GM12878 (cell line): ENCODE results near the gene WNT11. TPM values are rescaled to one million over a fixed set of nuclear protein-coding genes. Genes with fewer than 3 reads are reported as not detected.
A peak's percentile ranks its signal among the peaks of the same experiment; 100 is the strongest.

Experiments
- BACH1 ChIP-seq: fragments of 450-650 bp; IDR thresholded peaks from 2 replicates; pipeline ENCODE4 v1.6.1; 2017; ENCODE audit warnings: mild to moderate bottlenecking, borderline replicate concordance
- BHLHE40 ChIP-seq, 2 experiments: fragments of 450-650 bp in 1 of 2; IDR thresholded peaks; 2 replicates each; pipeline ENCODE4 v1.6.1; 2011 to 2017; ENCODE audit warnings: low read depth in 2 of 2, borderline replicate concordance in 1 of 2, improper control_type of control experiment in 1 of 2, low read length in 1 of 2, mild to moderate bottlenecking in 1 of 2
- BMI1 ChIP-seq: fragments of 450-650 bp; IDR thresholded peaks from 2 replicates; pipeline ENCODE4 v1.6.1; 2016; ENCODE audit warnings: mild to moderate bottlenecking, moderate library complexity, borderline replicate concordance
- CUX1 ChIP-seq: IDR thresholded peaks from 2 replicates; pipeline ENCODE4 v1.6.1; 2012; ENCODE audit warnings: improper control_type of control experiment, low read depth, low read length; ENCODE audit not compliant: insufficient replicate concordance
- EP300 ChIP-seq, 2 experiments: fragments of 150-350 bp in 1 of 2; IDR thresholded peaks; 2 replicates each; pipeline ENCODE4 v1.6.1; 2011 to 2012; ENCODE audit warnings: low read depth in 2 of 2, low read length in 2 of 2, borderline replicate concordance in 1 of 2, improper control_type of control experiment in 1 of 2, inconsistent platforms in 1 of 2; ENCODE audit not compliant: control insufficient read depth in 1 of 2
- FOXK2 ChIP-seq: fragments of 450-650 bp; IDR thresholded peaks from 2 replicates; pipeline ENCODE4 v1.6.1; 2017; ENCODE audit warnings: mild to moderate bottlenecking, moderate library complexity
- GATAD2B ChIP-seq: fragments of 450-650 bp; conservative IDR thresholded peaks from 2 replicates; pipeline ENCODE4 v1.6.1; 2017; ENCODE audit warnings: low read depth, mild to moderate bottlenecking, moderate library complexity
- IKZF2 ChIP-seq, 2 experiments: fragments of 450-650 bp; IDR thresholded peaks; 2 replicates each; pipeline ENCODE4 v1.6.1; 2017; ENCODE audit warnings: mild to moderate bottlenecking in 2 of 2, moderate library complexity in 2 of 2
- JUNB ChIP-seq: IDR thresholded peaks from 2 replicates; pipeline ENCODE4 v1.6.1; 2016; ENCODE audit warnings: antibody characterized with exemption, mild to moderate bottlenecking
- KDM1A ChIP-seq: fragments of 200-600 bp; sonication (generic); IDR thresholded peaks from 2 replicates; pipeline ENCODE4 v1.6.1; 2016; ENCODE audit warnings: borderline replicate concordance
- MEF2A ChIP-seq: IDR thresholded peaks from 2 replicates; pipeline ENCODE4 v1.6.1; 2011; ENCODE audit warnings: low read depth, mild to moderate bottlenecking, low read length, moderate library complexity; ENCODE audit not compliant: insufficient read depth
- MXI1 ChIP-seq: fragments of 150-350 bp; IDR thresholded peaks from 2 replicates; pipeline ENCODE4 v1.6.1; 2011; ENCODE audit warnings: low read depth, mild to moderate bottlenecking, inconsistent platforms, low read length, improper control_type of control experiment
- NR2F1 ChIP-seq: fragments of 450-650 bp; conservative IDR thresholded peaks from 2 replicates; pipeline ENCODE4 v1.6.1; 2017; ENCODE audit warnings: mild to moderate bottlenecking
- RUNX3 ChIP-seq: IDR thresholded peaks from 2 replicates; pipeline ENCODE4 v1.6.1; 2012; ENCODE audit warnings: low read length, inconsistent platforms
- SPI1 ChIP-seq: IDR thresholded peaks from 2 replicates; pipeline ENCODE4 v1.6.1; 2011; ENCODE audit warnings: low read depth, mild to moderate bottlenecking, low read length, moderate library complexity, borderline replicate concordance; ENCODE audit not compliant: insufficient read depth
- ZBTB40 ChIP-seq: fragments of 450-650 bp; IDR thresholded peaks from 2 replicates; pipeline ENCODE4 v1.6.1; 2016; ENCODE audit warnings: mild to moderate bottlenecking, moderate library complexity, borderline replicate concordance
- ZNF217 ChIP-seq: fragments of 450-650 bp; IDR thresholded peaks from 2 replicates; pipeline ENCODE4 v1.6.1; 2017; ENCODE audit warnings: antibody characterized with exemption, mild to moderate bottlenecking
- ZSCAN29 ChIP-seq: fragments of 450-650 bp; IDR thresholded peaks from 2 replicates; pipeline ENCODE4 v1.6.1; 2017; ENCODE audit warnings: mild to moderate bottlenecking, moderate library complexity
- polyA plus RNA-seq, 11 experiments: library from polyadenylated mRNA; depleted of rRNA in 4 of 11; unstranded in 6 of 11; stranded (reverse) in 5 of 11; fragments of >200 nt; fragmentation: Nextera tagmentation in 4 of 11; fragmentation: Illumina TruSeq in 1 of 11; extraction: Ambion mirVana in 4 of 11; extraction: Trizol in 1 of 11; gene quantifications; 1 replicate in 1 of 11; 2 replicates in 10 of 11; pipeline versions ENCODE4 v1.2.1 to v1.2.3, GENCODE V29; 2011 to 2016; ENCODE audit warnings: inconsistent platforms in 2 of 11, missing spikeins in 2 of 11, low read depth in 1 of 11
- total RNA-seq, 4 experiments: library from RNA; depleted of rRNA in 3 of 4; stranded (reverse); fragments of >200 nt in 3 of 4; fragmentation: Illumina TruSeq in 1 of 4; extraction: Trizol in 1 of 4; gene quantifications; 2 replicates each; pipeline versions ENCODE4 v1.2.1 to v1.2.3, GENCODE V29; 2013 to 2021

The WNT11 gene
- total and polyA plus RNA-seq, 10 of the 15 experiments (the other 5 are each of a cell fraction or from before 2014, with no cell fraction given) = 0.05 to 0.19 TPM; not detected in 8

GRCh38 chr11:76152741-76153570, 53.3 kb downstream of the WNT11 start (continued):
- TF ChIP-seq GATAD2B = peak; percentile 98
- 0 out of 2 replicates have a peak, but pooled peaks have one; percentile 12 for TF ChIP-seq FOXK2
- TF ChIP-seq RUNX3 = 0 out of 2 replicates have a peak, but pooled peaks have one; percentile 23
- peak; percentile 69 for TF ChIP-seq BMI1
- TF ChIP-seq ZSCAN29 = 0 out of 2 replicates have a peak, but pooled peaks have one; percentile 31
- TF ChIP-seq ZBTB40 = no peak; the same call in 1 of the 2 replicates
- 0 out of 2 replicates have a peak, but pooled peaks have one; percentile 13 for TF ChIP-seq MXI1
- TF ChIP-seq CUX1 = peak; percentile 27
- TF ChIP-seq JUNB = no peak
- TF ChIP-seq BHLHE40 (IDR thresholded peaks at IDR 0.05; ENCODE audit: borderline replicate concordance in 1 of 2, low read depth in 2 of 2, low read length in 1 of 2) = peak; percentile 42 to 77; a peak in 3 of 4 replicates
- TF ChIP-seq MEF2A = 0 out of 2 replicates have a peak, but pooled peaks have one; percentile 12
- TF ChIP-seq NR2F1 = peak; percentile 80
- TF ChIP-seq IKZF2 (IDR thresholded peaks at IDR 0.05) = peak; percentile 97 to 98
- TF ChIP-seq ZNF217 = 0 out of 2 replicates have a peak, but pooled peaks have one; percentile 45
- peak; percentile 97 for TF ChIP-seq SPI1
- TF ChIP-seq KDM1A = no peak
- peak; percentile 89; the same call in 1 of the 2 replicates for TF ChIP-seq BACH1
- TF ChIP-seq EP300 (IDR thresholded peaks at IDR 0.05; ENCODE audit: borderline replicate concordance in 1 of 2, control insufficient read depth in 1 of 2, low read depth in 2 of 2, low read length in 2 of 2) = peak; percentile 48 to 85; a peak in 3 of 4 replicates
